HUES6 (cell line): Measurements from ENCODE around the gene VWA7.

ENCODE experiments used
- H3K27ac ChIP-seq: 2 replicates; pipeline ENCODE4 v1.7.0; 2013; ENCODE audit warnings: low read depth, mild to moderate bottlenecking, low read length, inconsistent platforms
- H3K27me3 ChIP-seq: 2 replicates; pipeline ENCODE4 v1.6.1; 2013; ENCODE audit warnings: low read length; ENCODE audit not compliant: control insufficient read depth, insufficient read depth
- H3K36me3 ChIP-seq: 2 replicates; pipeline ENCODE4 v1.6.1; 2013; ENCODE audit warnings: low read length; ENCODE audit not compliant: control insufficient read depth, insufficient read depth
- H3K4me1 ChIP-seq: 2 replicates; pipeline ENCODE4 v1.6.1; 2013; ENCODE audit warnings: low read length; ENCODE audit not compliant: control insufficient read depth, insufficient read depth
- H3K4me3 ChIP-seq: 2 replicates; pipeline ENCODE4 v1.5.1; 2013; ENCODE audit warnings: low read depth, low read length
- H3K9ac ChIP-seq: one replicate; pipeline ENCODE4 v1.6.1; 2013; ENCODE audit warnings: mild to moderate bottlenecking, low read length
- H3K9me3 ChIP-seq: 2 replicates; pipeline ENCODE4 v1.6.1; 2013; ENCODE audit warnings: low read depth, low read length; ENCODE audit not compliant: control insufficient read depth, insufficient read depth

Gene VWA7

GRCh38 chr6:31763619-31763940, 13.5 kb downstream of the VWA7 start:
- Histone ChIP-seq H3K4me1 (peaks cover 10% of the 10 kb centered on the region; the same call in 1 of the 2 replicates), H3K36me3 (peaks cover 47% of the 10 kb centered on the region), H3K27me3 (no peaks in the 10 kb centered on the region), H3K9me3 (no peaks in the 10 kb centered on the region), H3K4me3 (no peak overlapping the region), H3K27ac (no peak overlapping the region), H3K9ac (no peak overlapping the region)

- H3K4me1 ChIP-seq, result peaks cover 10% of the 10 kb centered on the region; the same call in 1 of the 2 replicates
- no peaks in the 10 kb centered on the region for H3K9me3 ChIP-seq
- H3K27me3 ChIP-seq, result no peaks in the 10 kb centered on the region
- peaks cover 52% of the 10 kb centered on the region for H3K36me3 ChIP-seq
- no peak overlapping the region for H3K4me3 ChIP-seq
- no peak overlapping the region for H3K9ac ChIP-seq
- H3K27ac ChIP-seq, result no peak overlapping the region
These were observed 14.1 kb downstream of the VWA7 start for GRCh38 chr6:31762878-31763618.

- Histone ChIP-seq H3K4me1 (peaks cover 10% of the 10 kb centered on the region; the same call in 1 of the 2 replicates), H3K27me3 (no peaks in the 10 kb centered on the region), H3K4me3 (no peak within 1 kb of the TSS), H3K9ac (no peak within 1 kb of the TSS), H3K27ac (no peak within 1 kb of the TSS), H3K36me3 (peaks cover 56% of the 10 kb centered on the region), H3K9me3 (no peaks in the 10 kb centered on the region)
These were observed 14.8 kb downstream of the VWA7 start, which contains the start of gene SAPCD1 for GRCh38 chr6:31762356-31762755. SAPCD1 (plus strand) TSS chr6:31762656; CDS start chr6:31763055, 399 bp downstream.

GRCh38 chr6:31761343-31761742, 15.8 kb downstream of the VWA7 start:
- no peaks in the 10 kb centered on the region for H3K27me3 ChIP-seq
- peaks cover 8% of the 10 kb centered on the region; the same call in 1 of the 2 replicates for H3K4me1 ChIP-seq
- no peak overlapping the region for H3K4me3 ChIP-seq
- no peak overlapping the region for H3K9ac ChIP-seq
- H3K36me3 ChIP-seq, result peaks cover 56% of the 10 kb centered on the region
- no peak overlapping the region for H3K27ac ChIP-seq
- no peaks in the 10 kb centered on the region for H3K9me3 ChIP-seq

- Histone ChIP-seq H3K4me1 (peaks cover 4% of the 10 kb centered on the region; the same call in 1 of the 2 replicates), H3K36me3 (peaks cover 56% of the 10 kb centered on the region), H3K4me3 (no peak overlapping the region), H3K9me3 (no peaks in the 10 kb centered on the region), H3K27ac (no peak overlapping the region), H3K9ac (no peak overlapping the region), H3K27me3 (no peaks in the 10 kb centered on the region)
These were observed 16.3 kb downstream of the VWA7 start for GRCh38 chr6:31760790-31761189.

GRCh38 chr6:31758281-31758680, 18.8 kb downstream of the VWA7 start:
- Histone ChIP-seq H3K27ac (no peak overlapping the region), H3K9ac (no peak overlapping the region), H3K27me3 (no peaks in the 10 kb centered on the region), H3K36me3 (peaks cover 52% of the 10 kb centered on the region), H3K4me3 (no peak overlapping the region), H3K4me1 (peaks cover 2% of the 10 kb centered on the region; the same call in 1 of the 2 replicates), H3K9me3 (no peaks in the 10 kb centered on the region)

GRCh38 chr6:31752739-31753319, 24.3 kb downstream of the VWA7 start:
- Histone ChIP-seq H3K4me3 (no peak overlapping the region), H3K27ac (no peak overlapping the region), H3K9me3 (no peaks in the 10 kb centered on the region), H3K27me3 (no peaks in the 10 kb centered on the region), H3K36me3 (peaks cover 24% of the 10 kb centered on the region), H3K9ac (no peak overlapping the region), H3K4me1 (no peaks in the 10 kb centered on the region)

GRCh38 chr6:31750411-31751022, 26.6 kb downstream of the VWA7 start:
- Histone ChIP-seq H3K36me3 (peaks cover 32% of the 10 kb centered on the region), H3K4me1 (no peaks in the 10 kb centered on the region), H3K9ac (no peak overlapping the region), H3K4me3 (no peak overlapping the region), H3K27ac (no peak overlapping the region), H3K27me3 (no peaks in the 10 kb centered on the region), H3K9me3 (no peaks in the 10 kb centered on the region)

GRCh38 chr6:31749301-31750036, 27.7 kb downstream of the VWA7 start:
- Histone ChIP-seq H3K4me1 (no peaks in the 10 kb centered on the region), H3K36me3 (peaks cover 37% of the 10 kb centered on the region), H3K27ac (no peak overlapping the region), H3K9me3 (no peaks in the 10 kb centered on the region), H3K27me3 (no peaks in the 10 kb centered on the region), H3K4me3 (no peak overlapping the region), H3K9ac (no peak overlapping the region)

GRCh38 chr6:31744422-31744821, 32.7 kb downstream of the VWA7 start:
- H3K27ac ChIP-seq, result no peak overlapping the region
- peaks cover 49% of the 10 kb centered on the region for H3K36me3 ChIP-seq
- H3K9ac ChIP-seq, result no peak overlapping the region
- no peaks in the 10 kb centered on the region for H3K27me3 ChIP-seq
- peaks cover 9% of the 10 kb centered on the region; the same call in 1 of the 2 replicates for H3K4me1 ChIP-seq
- H3K4me3 ChIP-seq, result no peak overlapping the region
- no peaks in the 10 kb centered on the region for H3K9me3 ChIP-seq
